SK-N-SH (cell line): ENCODE results near the gene TRA2B. TPM values are rescaled to one million over a fixed set of nuclear protein-coding genes. Genes with fewer than 3 reads are reported as not detected.

Experiments used
- CTCF ChIA-PET: fragments of 300-600, 350-600 bp; formaldehyde crosslinking; extraction: SDS; loops from one replicate; lab custom pipeline; 2021; lab: Yijun Ruan, JAX
- POLR2A ChIA-PET: fragments of 350-600 bp; sonication (Branson Sonifier 250); formaldehyde crosslinking; extraction: SDS; loops from one replicate; lab custom pipeline; 2020; ENCODE audit warnings: antibody characterized with exemption, inconsistent platforms; lab: Yijun Ruan, JAX
- DNase-seq: peaks from one replicate; pipeline ENCODE4 v3.0.0; 2012
- H2AFZ ChIP-seq: fragments of 200-600 bp; sonication (generic); 2 replicates; pipeline ENCODE4 v1.8.1; 2016; ENCODE audit warnings: antibody characterized with exemption, mild to moderate bottlenecking, low read depth
- H3F3A ChIP-seq: fragments of 200-600 bp; sonication (generic); replicated peaks from 2 replicates; pipeline ENCODE3; 2016; ENCODE audit warnings: antibody characterized with exemption, mild to moderate bottlenecking; ENCODE audit not compliant: insufficient read depth
- H3K27ac ChIP-seq, 2 experiments: fragments of 200-500 bp in 1 of 2; fragments of 200-600 bp in 1 of 2; sonication (Bioruptor generic) in 1 of 2; sonication (generic), shearing (Covaris generic) in 1 of 2; 2 replicates each; pipeline versions ENCODE4 v1.5.1 to v1.6.1; 2014 to 2016; ENCODE audit warnings: low read depth in 2 of 2, inconsistent platforms in 1 of 2, low read length in 1 of 2, mild to moderate bottlenecking in 1 of 2, mixed read lengths in 1 of 2
- H3K27me3 ChIP-seq: fragments of 200-600 bp; sonication (generic), shearing (Covaris generic); 2 replicates; pipeline ENCODE4 v1.6.1; 2016; ENCODE audit warnings: mixed run types; ENCODE audit not compliant: insufficient read depth
- H3K36me3 ChIP-seq, 2 experiments: fragments of 200-500 bp in 1 of 2; fragments of 200-600 bp in 1 of 2; sonication (Bioruptor generic) in 1 of 2; sonication (generic) in 1 of 2; replicated peaks in 1 of 2; 2 replicates each; pipeline versions ENCODE3 to v1.5.1; 2014 to 2016; ENCODE audit warnings: low read length in 1 of 2, mild to moderate bottlenecking in 1 of 2; ENCODE audit not compliant: insufficient read depth in 2 of 2, control insufficient read depth in 1 of 2
- H3K4me1 ChIP-seq, 2 experiments: fragments of 200-500 bp in 1 of 2; fragments of 200-600 bp in 1 of 2; sonication (Bioruptor generic) in 1 of 2; sonication (generic), shearing (Covaris generic) in 1 of 2; 2 replicates each; pipeline versions ENCODE4 v1.5.1 to v1.6.1; 2014 to 2016; ENCODE audit warnings: low read depth in 1 of 2, low read length in 1 of 2, mixed run types in 1 of 2; ENCODE audit not compliant: insufficient read depth in 2 of 2, control insufficient read depth in 1 of 2
- H3K4me2 ChIP-seq: fragments of 200-600 bp; sonication (generic), shearing (Covaris generic); 2 replicates; pipeline ENCODE4 v1.6.1; 2017; ENCODE audit warnings: mixed run types
- H3K4me3 ChIP-seq, 2 experiments: fragments of 200-500 bp in 1 of 2; fragments of 200-600 bp in 1 of 2; sonication (Bioruptor generic) in 1 of 2; sonication (generic), shearing (Covaris generic) in 1 of 2; 2 replicates each; pipeline versions ENCODE4 v1.5.1 to v1.8.1; 2014 to 2016; ENCODE audit warnings: low read depth in 2 of 2, inconsistent platforms in 1 of 2, low read length in 1 of 2, mild to moderate bottlenecking in 1 of 2, mixed read lengths in 1 of 2, moderate library complexity in 1 of 2
- H3K79me2 ChIP-seq: fragments of 200-600 bp; sonication (generic); 2 replicates; pipeline ENCODE4 v1.8.1; 2017; ENCODE audit warnings: mild to moderate bottlenecking; ENCODE audit not compliant: insufficient read depth
- H3K9ac ChIP-seq: fragments of 200-600 bp; sonication (generic); 2 replicates; pipeline ENCODE4 v1.6.1; 2017; ENCODE audit warnings: mixed run types
- H3K9me2 ChIP-seq: fragments of 200-600 bp; sonication (generic); 2 replicates; pipeline ENCODE4 v1.6.1; 2017; ENCODE audit warnings: mixed run types
- H3K9me3 ChIP-seq: fragments of 200-600 bp; sonication (generic); 2 replicates; pipeline ENCODE4 v1.6.1; 2017; ENCODE audit warnings: mixed run types, mild to moderate bottlenecking, moderate library complexity
- H4K20me1 ChIP-seq: fragments of 200-600 bp; sonication (generic); 2 replicates; pipeline ENCODE4 v1.6.1; 2017; ENCODE audit warnings: mild to moderate bottlenecking, mixed run types; ENCODE audit not compliant: insufficient read depth
- CHD2 ChIP-seq: fragments of 150-350 bp; IDR thresholded peaks from 2 replicates; pipeline ENCODE4 v1.6.1; 2018; ENCODE audit warnings: low read length; ENCODE audit not compliant: partially characterized antibody
- ELF1 ChIP-seq: IDR thresholded peaks from 2 replicates; pipeline ENCODE4 v1.4.0; 2012
- EP300 ChIP-seq, 2 experiments: IDR thresholded peaks; 2 replicates each; pipeline versions ENCODE4 v1.4.0 to v1.6.1; 2012; ENCODE audit warnings: borderline replicate concordance in 1 of 2, low read depth in 1 of 2, low read length in 1 of 2
- GABPA ChIP-seq: IDR thresholded peaks from 2 replicates; pipeline ENCODE4 v1.4.0; 2012; ENCODE audit warnings: low read depth, mild to moderate bottlenecking
- GATA2 ChIP-seq: sonication (generic); formaldehyde crosslinking; IDR thresholded peaks from 2 replicates; pipeline ENCODE4 v1.5.0; 2020; ENCODE audit warnings: mild to moderate bottlenecking, missing genetic modification reagents
- JUND ChIP-seq: IDR thresholded peaks from 2 replicates; pipeline ENCODE4 v1.4.0; 2012
- MAX ChIP-seq: IDR thresholded peaks from 2 replicates; pipeline ENCODE4 v1.4.0; 2012; ENCODE audit warnings: low read depth
- NFIC ChIP-seq: IDR thresholded peaks from 2 replicates; pipeline ENCODE4 v1.4.0; 2012; ENCODE audit warnings: borderline replicate concordance
- NRF1 ChIP-seq: IDR thresholded peaks from 2 replicates; pipeline ENCODE4 v1.6.1; 2012; ENCODE audit warnings: low read depth, mild to moderate bottlenecking, low read length
- POLR2AphosphoS5 ChIP-seq: IDR thresholded peaks from 2 replicates; pipeline ENCODE4 v1.6.1; 2012; ENCODE audit warnings: low read depth, low read length
- RCOR1 ChIP-seq: fragments of 150-350 bp; IDR thresholded peaks from 2 replicates; pipeline ENCODE4 v1.6.1; 2017; ENCODE audit warnings: antibody characterized with exemption, low read length
- RFX5 ChIP-seq: IDR thresholded peaks from 2 replicates; pipeline ENCODE4 v1.6.1; 2012; ENCODE audit warnings: mild to moderate bottlenecking, improper control_type of control experiment, low read length
- RXRA ChIP-seq: IDR thresholded peaks from 2 replicates; pipeline ENCODE4 v1.4.0; 2012; ENCODE audit warnings: low read depth, mild to moderate bottlenecking, borderline replicate concordance
- SIN3A ChIP-seq: IDR thresholded peaks from 2 replicates; pipeline ENCODE4 v1.6.1; 2012; ENCODE audit warnings: low read depth, mild to moderate bottlenecking, low read length, moderate library complexity, borderline replicate concordance
- SMC3 ChIP-seq: IDR thresholded peaks from 2 replicates; pipeline ENCODE4 v1.6.1; 2012; ENCODE audit warnings: low read depth, low read length, improper control_type of control experiment
- TAF1 ChIP-seq: IDR thresholded peaks from 2 replicates; pipeline ENCODE4 v1.6.1; 2012; ENCODE audit warnings: low read depth, mild to moderate bottlenecking, low read length, moderate library complexity, borderline replicate concordance
- USF1 ChIP-seq: IDR thresholded peaks from 2 replicates; pipeline ENCODE4 v1.4.0; 2012; ENCODE audit warnings: low read depth, borderline replicate concordance
- ZBTB33 ChIP-seq: IDR thresholded peaks from 2 replicates; pipeline ENCODE4 v1.4.0; 2012; ENCODE audit warnings: low read depth, borderline replicate concordance
- WGBS: methylation state at CpG from one replicate; pipeline ENCODE4 v1.1.6; 2017; ENCODE audit warnings: low lambda C conversion rate; 5-methylcytosine and 5-hydroxymethylcytosine counted together
- polyA plus RNA-seq, 3 experiments: library from polyadenylated mRNA; depleted of rRNA; stranded (reverse); fragments of >200 nt; gene quantifications; 2 replicates each; pipeline ENCODE4 v1.2.3, GENCODE V29; 2012

The TRA2B gene
- polyA plus RNA-seq, 1 of the 3 experiments (the other 2 are of a cell fraction): 212 TPM

- H4K20me1 ChIP-seq: no peaks in the 10 kb centered on the region
- 97% methylated on average over 6 of the region's 6 CpGs for WGBS
- ChIA-PET POLR2A (no interaction called here), CTCF (no interaction called here)
- no peak overlapping the region for H3K4me2 ChIP-seq
- H3K27me3 ChIP-seq: no peaks in the 10 kb centered on the region
- no peak overlapping the region for H3K4me3 ChIP-seq
- no peak overlapping the region for H2AFZ ChIP-seq
- no peak for TF ChIP-seq SMC3
- no peak for TF ChIP-seq RFX5
- TF ChIP-seq TAF1: no peak
- TF ChIP-seq EP300 (IDR thresholded peaks at IDR 0.05; ENCODE audit: borderline replicate concordance in 1 of 2, low read depth in 1 of 2, low read length in 1 of 2): no peak
- no peak for TF ChIP-seq RCOR1
- no peak for TF ChIP-seq MAX
- no peak overlapping the region for H3K27ac ChIP-seq
- no peaks in the 10 kb centered on the region for H3K9me2 ChIP-seq
- DNase-seq: no peak
- H3K9ac ChIP-seq: no peak overlapping the region
- H3K79me2 ChIP-seq: no peaks in the 10 kb centered on the region
- peaks cover 2% of the 10 kb centered on the region for H3F3A ChIP-seq
- no peaks in the 10 kb centered on the region for H3K9me3 ChIP-seq
- H3K4me1 ChIP-seq: no peaks in the 10 kb centered on the region
- H3K36me3 ChIP-seq: no peaks in the 10 kb centered on the region
Measured at GRCh38 chr3:185949515-185949914, 11.7 kb upstream of the TRA2B start.

GRCh38 chr3:185948292-185948691, 10.5 kb upstream of the TRA2B start:
- Histone ChIP-seq H3K27ac (no peak overlapping the region), H3K79me2 (no peaks in the 10 kb centered on the region), H3K4me1 (peaks cover 0 to 2% of the 10 kb centered on the region in 2 experiments; a peak in 1 of 4 replicates), H3K9me3 (no peaks in the 10 kb centered on the region), H2AFZ (no peak overlapping the region), H3F3A (peaks cover 2% of the 10 kb centered on the region), H3K9me2 (no peaks in the 10 kb centered on the region), H3K4me2 (no peak overlapping the region), H3K9ac (no peak overlapping the region), H3K27me3 (no peaks in the 10 kb centered on the region), H3K4me3 (no peak overlapping the region), H3K36me3 (no peaks in the 10 kb centered on the region), H4K20me1 (no peaks in the 10 kb centered on the region)
- ChIA-PET CTCF (no interaction called here), POLR2A (no interaction called here)
- no peak for TF ChIP-seq POLR2AphosphoS5
- peak; percentile 57; the same call in 1 of the 2 replicates for TF ChIP-seq USF1
- peak; percentile 23 for DNase-seq
- 53% methylated on average over 3 of the region's 3 CpGs for WGBS

- Histone ChIP-seq H2AFZ (no peak overlapping the region), H3K36me3 (no peaks in the 10 kb centered on the region), H4K20me1 (no peaks in the 10 kb centered on the region), H3K9me2 (no peaks in the 10 kb centered on the region), H3K79me2 (no peaks in the 10 kb centered on the region), H3K27me3 (no peaks in the 10 kb centered on the region), H3K4me3 (peak overlapping the region in 1 of 2 experiments; percentile 43; a peak in 1 of 4 replicates), H3F3A (peaks cover 8% of the 10 kb centered on the region), H3K4me1 (peaks cover 0 to 3% of the 10 kb centered on the region in 2 experiments; a peak in 1 of 4 replicates), H3K9me3 (no peaks in the 10 kb centered on the region), H3K4me2 (no peak overlapping the region; the same call in 1 of the 2 replicates), H3K27ac (no peak overlapping the region), H3K9ac (no peak overlapping the region)
- peak; percentile 21 for DNase-seq
- ChIA-PET CTCF (interaction anchor here (0.6 to 4.0 kb wide), 66 partner anchors 9 to 878 kb away, joined by 3 to 53 read pairs (median 4); partner anchors contain the start of gene ETV5), POLR2A (interaction anchor here (0.9 to 1.2 kb wide), 3 partner anchors 10 to 840 kb away, joined by 3 to 5 read pairs (median 3); partner anchors contain the start of gene EIF4A2)
- WGBS: 0% methylated on average over 2 of the region's 3 CpGs
- TF ChIP-seq JUND (no peak), GABPA (no peak), GATA2 (CRISPR knock-in tag) (no peak), ELF1 (no peak), USF1 (no peak), NRF1 (no peak), SMC3 (no peak), TAF1 (no peak), ZBTB33 (no peak), SIN3A (no peak), CHD2 (no peak), NFIC (no peak), RXRA (no peak)
Measured at GRCh38 chr3:185943760-185944106, 5.9 kb upstream of the TRA2B start.
